Transverse colon (tissue), 4 donors: ENCODE results near the gene PTPRB. TPM values are rescaled to one million over a fixed set of nuclear protein-coding genes. Genes with fewer than 3 reads are reported as not detected.

Experiments used
- DNase-seq: peaks from one replicate; pipeline ENCODE4 v3.0.0-alpha.2; 2019
- H3K27ac ChIP-seq, 4 donors: fragments of 200-600 bp; sonication (generic); 2 replicates each; pipeline ENCODE4 v1.5.1; 2016 to 2018; ENCODE audit warnings: inconsistent platforms in 4 of 4
- H3K27me3 ChIP-seq: fragments of 200-600 bp; sonication (generic); 2 replicates; pipeline ENCODE4 v1.5.1; 2017; ENCODE audit warnings: inconsistent platforms
- H3K36me3 ChIP-seq, 4 donors: fragments of 200-600 bp; sonication (generic); 2 replicates each; pipeline ENCODE4 v1.5.1; 2017 to 2019; ENCODE audit warnings: inconsistent platforms in 4 of 4
- H3K4me1 ChIP-seq, 4 donors: fragments of 200-600 bp; sonication (generic); 2 replicates each; pipeline ENCODE4 v1.5.1; 2017 to 2020; ENCODE audit warnings: inconsistent platforms in 4 of 4
- H3K4me3 ChIP-seq, 4 donors: fragments of 200-600 bp; sonication (generic); 1 replicate in 1 of 4; 2 replicates in 3 of 4; pipeline versions ENCODE4 v1.5.1 to v1.6.1; 2017 to 2019; ENCODE audit warnings: inconsistent platforms in 4 of 4
- H3K9me3 ChIP-seq, 2 donors: fragments of 200-600 bp; sonication (generic); 2 replicates each; pipeline ENCODE4 v1.5.1; 2017 to 2019; ENCODE audit warnings: inconsistent platforms in 2 of 2
- CTCF ChIP-seq, 5 experiments: fragments of 200-600 bp in 3 of 5; fragments of 450-650 bp in 2 of 5; sonication (generic) in 3 of 5; IDR thresholded peaks; 1 replicate in 2 of 5; 2 replicates in 3 of 5; pipeline ENCODE4 v1.5.1; 2016 to 2017; ENCODE audit warnings: antibody characterized with exemption in 5 of 5, inconsistent platforms in 3 of 5, mild to moderate bottlenecking in 2 of 5, moderate library complexity in 1 of 5
- EP300 ChIP-seq: sonication (generic); formaldehyde crosslinking; IDR thresholded peaks from one replicate; pipeline ENCODE4 v1.6.1; 2017; ENCODE audit warnings: antibody characterized with exemption, low read depth
- POLR2A ChIP-seq: fragments of 450-650 bp; IDR thresholded peaks from one replicate; pipeline ENCODE4 v1.6.1; 2016; ENCODE audit warnings: antibody characterized with exemption, mild to moderate bottlenecking, moderate library complexity
- POLR2AphosphoS5 ChIP-seq, 3 donors: sonication (generic); formaldehyde crosslinking; IDR thresholded peaks; one replicate each; pipeline ENCODE4 v1.6.1; 2016; ENCODE audit warnings: antibody characterized with exemption in 3 of 3
- WGBS, 2 donors: methylation state at CpG; one replicate each; pipeline ENCODE4 v1.1.5; 2018; ENCODE audit warnings: low coverage in 1 of 2; 5-methylcytosine and 5-hydroxymethylcytosine counted together
- in situ Hi-C, 4 donors: fragments of 200-750 bp; cut with MboI; loops; one replicate each; pipeline versions ENCODE4 v1.15.0 to v1.15.1; 2017; ENCODE audit warnings: low sequenced_read_pairs in 3 of 4, low pct_ligation_motif_present in 1 of 4, low pct_unique_long_range_greater_than_20kb in 1 of 4
- intact Hi-C: fragments of 100-400 bp; cut with DNase I; formaldehyde crosslinking; loops from one replicate; pipeline ENCODE4 v1.15.1; 2023; ENCODE audit warnings: low total_unique reads
- total RNA-seq, 4 donors: library from RNA; depleted of rRNA; stranded (reverse); fragments of >200 nt; gene quantifications; one replicate each; pipeline ENCODE4 v1.1.0, GENCODE V29; 2016

PTPRB gene
- total RNA-seq, 4 donors from 2014 or later, result 17.2 to 29.7 (median 26.2) TPM

DNA sequence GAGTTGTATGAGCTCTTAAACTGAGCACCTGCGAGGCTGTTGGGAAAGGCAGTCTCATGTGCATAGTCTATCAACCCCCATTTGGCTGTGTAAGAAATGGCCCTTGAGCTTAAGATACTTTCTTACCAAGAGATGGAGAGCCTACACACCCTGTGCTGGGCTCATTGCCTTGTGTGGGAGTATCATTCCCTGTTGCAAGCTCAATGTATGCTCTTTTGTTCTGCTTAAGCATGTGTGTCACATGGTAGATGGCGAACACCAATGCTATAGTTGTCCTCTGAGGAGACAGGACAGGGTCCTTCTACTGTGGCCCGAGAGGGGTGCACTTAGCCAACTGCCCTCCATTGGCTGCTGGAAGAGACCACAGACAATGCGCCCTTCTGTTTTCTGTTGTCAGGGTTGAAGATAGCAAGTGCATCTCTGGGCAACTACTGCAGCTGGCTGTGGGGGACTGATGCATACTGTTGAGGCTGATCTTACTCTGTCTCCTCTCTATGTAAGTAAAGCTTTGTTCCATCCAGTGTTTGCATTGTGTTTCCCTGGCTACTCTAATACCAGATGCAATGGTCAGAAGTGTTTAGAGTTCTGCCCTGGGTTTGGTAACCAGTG is 79.5 kb downstream of the PTPRB start:
- WGBS, 2 donors, result 95% methylated on average over 4 of the region's 4 CpGs; no CpG with 5 or more reads in 1 of the 2 donors
- Histone ChIP-seq H3K36me3 (no peaks in the 10 kb centered on the region), H3K27ac (no peak overlapping the region), H3K4me1 (no peaks in the 10 kb centered on the region), H3K4me3 (no peak overlapping the region), H3K9me3 (no peaks in the 10 kb centered on the region), H3K27me3 (no peaks in the 10 kb centered on the region)
- no peak for DNase-seq
- no peak for TF ChIP-seq POLR2AphosphoS5 (IDR thresholded peaks at IDR 0.05)
- no peak for TF ChIP-seq EP300
- no peak for TF ChIP-seq CTCF (IDR thresholded peaks at IDR 0.05)
- TF ChIP-seq POLR2A, result no peak
- intact Hi-C loops (no loop called here), in situ Hi-C loops (loop anchor here in 1 of 4 donors (25.0 kb wide), 1 partner anchor 345 kb away; no protein-coding TSS in a partner anchor)

- no peak for DNase-seq
- no peak overlapping the region for H3K4me3 ChIP-seq
- WGBS, 2 donors, result 73 to 85% methylated on average over 4 to 5 of the region's 5 CpGs
- H3K9me3 ChIP-seq, result no peaks in the 10 kb centered on the region
- no peak overlapping the region for H3K27ac ChIP-seq
- no peak for TF ChIP-seq CTCF (IDR thresholded peaks at IDR 0.05)
- TF ChIP-seq EP300, result no peak
- TF ChIP-seq POLR2A, result no peak
- no peak for TF ChIP-seq POLR2AphosphoS5 (IDR thresholded peaks at IDR 0.05)
- H3K36me3 ChIP-seq, result no peaks in the 10 kb centered on the region
- H3K4me1 ChIP-seq, result no peaks in the 10 kb centered on the region
- intact Hi-C loops, result no loop called here
- in situ Hi-C loops, result loop anchor here in 1 of 4 donors (25.0 kb wide), 1 partner anchor 344 kb away; no protein-coding TSS in a partner anchor
- no peaks in the 10 kb centered on the region for H3K27me3 ChIP-seq
Observed at GRCh38 chr12:70556179-70556869, 80.9 kb downstream of the PTPRB start.

- Histone ChIP-seq H3K27me3 (no peaks in the 10 kb centered on the region), H3K4me3 (no peak overlapping the region), H3K9me3 (no peaks in the 10 kb centered on the region), H3K36me3 (no peaks in the 10 kb centered on the region), H3K27ac (no peak overlapping the region), H3K4me1 (no peaks in the 10 kb centered on the region)
- no peak for TF ChIP-seq CTCF (IDR thresholded peaks at IDR 0.05)
- no peak for TF ChIP-seq EP300
- TF ChIP-seq POLR2AphosphoS5 (IDR thresholded peaks at IDR 0.05), result no peak
- no peak for TF ChIP-seq POLR2A
- in situ Hi-C loops, result loop anchor here in 1 of 4 donors (25.0 kb wide), 1 partner anchor 343 kb away; no protein-coding TSS in a partner anchor
- WGBS, 2 donors, result 72 to 100% methylated on average over 1 to 3 of the region's 3 CpGs
- no peak for DNase-seq
- intact Hi-C loops, result no loop called here
Observed at GRCh38 chr12:70555081-70555480, 82.1 kb downstream of the PTPRB start.

DNA sequence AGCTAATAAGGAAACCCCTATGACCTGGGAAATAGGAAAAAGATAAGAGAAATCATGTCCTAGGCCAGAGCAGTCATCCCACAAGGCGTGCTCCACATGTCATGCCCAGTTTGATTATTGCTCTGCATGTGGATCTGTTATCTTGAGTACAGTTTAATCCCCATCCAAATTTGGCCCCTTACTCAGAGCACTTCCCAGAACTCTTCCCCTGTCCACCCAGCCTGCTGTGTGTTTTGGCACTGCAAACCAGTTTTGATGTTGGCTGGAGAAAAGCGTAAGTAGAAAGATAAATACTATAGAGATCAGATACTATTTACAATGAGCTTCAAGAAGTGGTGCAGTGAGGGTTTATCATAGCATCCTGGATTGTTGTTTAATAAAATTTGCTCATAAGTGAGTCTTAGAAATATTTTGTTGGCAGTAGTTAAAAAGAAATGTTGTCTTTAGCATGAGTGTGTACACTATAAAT is 83.8 kb downstream of the PTPRB start:
- TF ChIP-seq POLR2AphosphoS5 (IDR thresholded peaks at IDR 0.05) (no peak), POLR2A (no peak), EP300 (no peak), CTCF (IDR thresholded peaks at IDR 0.05) (no peak)
- Histone ChIP-seq H3K4me1 (no peaks in the 10 kb centered on the region), H3K27me3 (no peaks in the 10 kb centered on the region), H3K4me3 (no peak overlapping the region), H3K36me3 (no peaks in the 10 kb centered on the region), H3K27ac (no peak overlapping the region), H3K9me3 (no peaks in the 10 kb centered on the region)
- in situ Hi-C loops (loop anchor here in 1 of 4 donors (25.0 kb wide), 1 partner anchor 341 kb away; no protein-coding TSS in a partner anchor), intact Hi-C loops (no loop called here)
- 82 to 88% methylated on average over 1 to 2 of the region's 2 CpGs for WGBS, 2 donors
- no peak for DNase-seq
